Neural cell (in vitro differentiated cells): ENCODE results near the gene FAM124B. TPM values are rescaled to one million over a fixed set of nuclear protein-coding genes. Genes with fewer than 3 reads are reported as not detected.

Experiments
- H2AFZ ChIP-seq: fragments of 200-600, 300-800 bp; sonication (generic), shearing (Covaris generic); 2 replicates; pipeline ENCODE4 v1.6.0; 2014; ENCODE audit warnings: low read depth, mild to moderate bottlenecking, antibody characterized with exemption, low read length, moderate library complexity
- H3F3A ChIP-seq: fragments of 200-600 bp; shearing (Covaris generic); 2 replicates; pipeline ENCODE4 v1.6.1; 2016; ENCODE audit warnings: mild to moderate bottlenecking, moderate library complexity, mixed read lengths, antibody characterized with exemption, low read length; ENCODE audit not compliant: insufficient read depth, poor library complexity, severe bottlenecking
- H3K27ac ChIP-seq: fragments of 200-600, 300-800 bp; sonication (generic), shearing (Covaris generic); 2 replicates; pipeline ENCODE4 v1.5.1; 2014; ENCODE audit warnings: mild to moderate bottlenecking, low read length, moderate library complexity
- H3K27me3 ChIP-seq: fragments of 300-800, 200-600 bp; sonication (generic), shearing (Covaris generic); 2 replicates; pipeline ENCODE4 v1.6.0; 2014; ENCODE audit warnings: mild to moderate bottlenecking, low read depth, low read length, moderate library complexity; ENCODE audit not compliant: insufficient read depth
- H3K36me3 ChIP-seq: fragments of 300-800, 200-600 bp; sonication (generic), shearing (Covaris generic); 2 replicates; pipeline ENCODE4 v1.5.1; 2014; ENCODE audit warnings: mild to moderate bottlenecking, antibody characterized with exemption, low read length, moderate library complexity; ENCODE audit not compliant: insufficient read depth
- H3K4me2 ChIP-seq: fragments of 300-800, 200-600 bp; sonication (generic), shearing (Covaris generic); 2 replicates; pipeline ENCODE4 v1.6.0; 2014; ENCODE audit warnings: mild to moderate bottlenecking, low read length
- H3K4me3 ChIP-seq: fragments of 300-800, 200-600 bp; sonication (generic), shearing (Covaris generic); 2 replicates; pipeline ENCODE4 v1.5.1; 2014; ENCODE audit warnings: mild to moderate bottlenecking, low read length, moderate library complexity
- H3K79me2 ChIP-seq: fragments of 200-600 bp; shearing (Covaris generic); replicated peaks from 2 replicates; pipeline ENCODE4 v1.6.0; 2014; ENCODE audit warnings: mild to moderate bottlenecking, low read length, moderate library complexity; ENCODE audit not compliant: insufficient read depth
- H3K9ac ChIP-seq: fragments of 300-800, 200-600 bp; sonication (generic), shearing (Covaris generic); 2 replicates; pipeline ENCODE4 v1.6.1; 2016; ENCODE audit warnings: mild to moderate bottlenecking, low read length, mixed read lengths
- H3K9me2 ChIP-seq: fragments of 200-600 bp; shearing (Covaris generic); 2 replicates; pipeline ENCODE4 v1.6.1; 2016; ENCODE audit warnings: mild to moderate bottlenecking, low read length, mixed read lengths; ENCODE audit not compliant: insufficient read depth
- H3K9me3 ChIP-seq: fragments of 200-600, 300-800 bp; sonication (generic), shearing (Covaris generic); 2 replicates; pipeline ENCODE4 v1.6.1; 2016; ENCODE audit warnings: mild to moderate bottlenecking, mixed run types, low read length, moderate library complexity, mixed read lengths
- H4K20me1 ChIP-seq: fragments of 200-600 bp; shearing (Covaris generic); 2 replicates; pipeline ENCODE4 v1.6.1; 2016; ENCODE audit warnings: mild to moderate bottlenecking, mixed run types; ENCODE audit not compliant: insufficient read depth
- CTCF ChIP-seq: fragments of 450-650 bp; IDR thresholded peaks from 2 replicates; pipeline ENCODE4 v1.5.1; 2014; ENCODE audit warnings: antibody characterized with exemption, mild to moderate bottlenecking, moderate library complexity; ENCODE audit not compliant: poor library complexity, severe bottlenecking
- EP300 ChIP-seq: fragments of 450-650 bp; conservative IDR thresholded peaks from 2 replicates; pipeline ENCODE4 v1.6.1; 2014; ENCODE audit warnings: antibody characterized with exemption, mild to moderate bottlenecking, moderate library complexity; ENCODE audit not compliant: poor library complexity, severe bottlenecking
- EZH2 ChIP-seq: fragments of 200-600, 300-800 bp; shearing (Covaris generic), sonication (generic); IDR thresholded peaks from 2 replicates; pipeline ENCODE4 v1.6.1; 2014; ENCODE audit warnings: antibody characterized with exemption, low read length, borderline replicate concordance, mild to moderate bottlenecking; ENCODE audit not compliant: insufficient read depth, poor library complexity, severe bottlenecking
- MXI1 ChIP-seq: fragments of 450-650 bp; conservative IDR thresholded peaks from 2 replicates; pipeline ENCODE4 v1.6.1; 2014; ENCODE audit warnings: antibody characterized with exemption, mild to moderate bottlenecking; ENCODE audit not compliant: poor library complexity, severe bottlenecking
- POLR2AphosphoS5 ChIP-seq: IDR thresholded peaks from 2 replicates; pipeline ENCODE4 v1.6.1; 2012
- RAD21 ChIP-seq: fragments of 450-650 bp; conservative IDR thresholded peaks from 2 replicates; pipeline ENCODE4 v1.6.1; 2014; ENCODE audit warnings: antibody characterized with exemption, mild to moderate bottlenecking, moderate library complexity
- REST ChIP-seq: IDR thresholded peaks from 2 replicates; pipeline ENCODE4 v1.6.1; 2012; ENCODE audit warnings: borderline replicate concordance
- SMC3 ChIP-seq: fragments of 450-650 bp; conservative IDR thresholded peaks from 2 replicates; pipeline ENCODE4 v1.6.1; 2014; ENCODE audit warnings: antibody characterized with exemption, mild to moderate bottlenecking, moderate library complexity; ENCODE audit not compliant: poor library complexity
- TAF1 ChIP-seq: IDR thresholded peaks from 2 replicates; pipeline ENCODE4 v1.6.1; 2012; ENCODE audit warnings: low read depth
- polyA plus RNA-seq: library from polyadenylated mRNA; depleted of rRNA; stranded (reverse); fragments of >200 nt; gene quantifications from 2 replicates; pipeline ENCODE4 v1.2.3, GENCODE V29; 2014

FAM124B gene
- polyA plus RNA-seq, 1 donor from 2014 or later: not detected

DNA sequence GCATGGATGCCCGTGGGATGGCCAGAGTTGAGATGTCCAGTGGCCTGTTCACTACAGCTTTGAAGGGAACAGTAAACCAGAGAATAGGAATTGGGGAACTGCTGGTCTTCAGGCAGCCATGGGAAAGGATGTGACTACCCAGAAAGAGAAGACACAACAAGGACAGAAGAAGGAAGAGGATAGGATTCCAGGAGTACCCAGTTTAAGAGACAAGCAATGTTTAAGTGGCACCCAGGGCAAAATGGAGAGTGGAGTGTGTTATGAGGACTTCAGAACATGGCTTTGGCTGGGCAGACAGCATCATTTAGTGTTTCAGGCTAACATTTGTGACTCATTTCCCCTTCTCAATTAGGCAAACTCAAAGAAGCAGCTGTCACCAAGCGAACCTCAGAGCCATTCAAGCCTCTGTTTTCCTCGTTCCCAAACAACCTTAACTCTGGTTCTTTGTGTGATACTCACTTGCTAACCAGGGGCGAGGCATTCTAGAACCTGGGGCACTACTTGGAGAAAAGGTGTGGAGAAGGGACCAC lies 4.0 kb upstream of the FAM124B start:
- Histone ChIP-seq H3K4me2 (no peak overlapping the region), H3K79me2 (no peaks in the 10 kb centered on the region), H3K27me3 (no peaks in the 10 kb centered on the region), H3K9ac (no peak overlapping the region), H3K9me2 (no peaks in the 10 kb centered on the region), H2AFZ (no peak overlapping the region), H3K4me3 (no peak overlapping the region), H3F3A (no peaks in the 10 kb centered on the region), H4K20me1 (no peaks in the 10 kb centered on the region), H3K9me3 (no peaks in the 10 kb centered on the region), H3K36me3 (no peaks in the 10 kb centered on the region), H3K27ac (no peak overlapping the region)
- TF ChIP-seq TAF1 (no peak), MXI1 (no peak), EP300 (no peak), SMC3 (no peak), CTCF (no peak)

DNA sequence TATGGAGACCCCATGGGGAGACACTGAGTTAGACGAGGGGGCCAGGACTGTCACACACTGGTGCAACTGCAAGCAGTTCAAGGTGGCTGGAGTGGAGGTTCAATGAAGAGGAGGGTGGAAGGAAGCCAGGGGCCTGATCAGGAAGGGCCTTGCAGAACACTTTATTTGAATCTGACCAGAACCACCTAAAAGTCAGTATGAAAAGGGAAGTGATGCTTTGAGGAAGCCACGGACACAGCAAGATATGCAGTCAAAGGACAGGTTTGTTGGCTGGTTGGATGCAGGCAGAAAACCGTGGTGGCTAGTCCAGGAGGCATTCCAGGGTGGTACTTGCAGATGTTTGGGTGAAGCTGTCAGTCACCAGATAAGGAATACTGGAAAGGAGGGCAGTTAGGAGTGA lies 3.5 kb upstream of the FAM124B start:
- H3K27me3 ChIP-seq: no peaks in the 10 kb centered on the region
- no peak overlapping the region for H3K4me3 ChIP-seq
- H2AFZ ChIP-seq: no peak overlapping the region
- no peaks in the 10 kb centered on the region for H3K9me3 ChIP-seq
- H3F3A ChIP-seq: no peaks in the 10 kb centered on the region
- no peak overlapping the region for H3K27ac ChIP-seq
- H4K20me1 ChIP-seq: no peaks in the 10 kb centered on the region
- no peak for TF ChIP-seq EP300
- no peak for TF ChIP-seq MXI1
- TF ChIP-seq EZH2: no peak
- TF ChIP-seq SMC3: no peak
- TF ChIP-seq TAF1: no peak
- no peak for TF ChIP-seq REST
- no peak for TF ChIP-seq CTCF
- TF ChIP-seq RAD21: no peak
- no peak for TF ChIP-seq POLR2AphosphoS5
- H3K9ac ChIP-seq: no peak overlapping the region
- H3K36me3 ChIP-seq: no peaks in the 10 kb centered on the region
- H3K4me2 ChIP-seq: no peak overlapping the region
- no peaks in the 10 kb centered on the region for H3K79me2 ChIP-seq
- no peaks in the 10 kb centered on the region for H3K9me2 ChIP-seq
